Endothelial cell of umbilical vein (primary cell): ENCODE results near the gene SIGLEC7. TPM values are rescaled to one million over a fixed set of nuclear protein-coding genes. Genes with fewer than 3 reads are reported as not detected.

Experiments
- BruUV-seq: library from RNA; stranded (reverse); fragments of 400-500 nt; replicated peaks from 2 replicates; lab custom pipeline; 2021; lab: Mats Ljungman, UMichigan
- CTCF ChIA-PET: fragments of 300-600, 350-600 bp; sonication (Branson Sonifier 250); formaldehyde crosslinking; loops from one replicate; lab custom pipeline; 2021; ENCODE audit warnings: antibody characterized with exemption, inconsistent platforms; lab: Charles Lee
- POLR2A ChIA-PET: fragments of 300-600, 350-600 bp; sonication (Branson Sonifier 250); formaldehyde crosslinking; loops from one replicate; lab custom pipeline; 2021; ENCODE audit warnings: antibody characterized with exemption, inconsistent platforms; lab: Charles Lee
- DNase-seq: peaks from one replicate; pipeline ENCODE4 v3.0.0-alpha.2; 2011; ENCODE audit warnings: low read depth, low spot score
- FAIRE-seq: peaks from 2 replicates; lab custom pipeline; 2011; peaks lifted over from hg19 to GRCh38; lab: Jason Lieb, UNC
- H2AFZ ChIP-seq: 2 replicates; pipeline ENCODE4 v1.6.0; 2012; ENCODE audit warnings: low read depth, low read length, control low read depth, inconsistent platforms
- H3K27ac ChIP-seq: 2 replicates; pipeline ENCODE4 v1.5.1; 2011; ENCODE audit warnings: low read depth, mild to moderate bottlenecking, control low read depth, low read length, moderate library complexity; ENCODE audit not compliant: insufficient read depth
- H3K27me3 ChIP-seq, 2 experiments: 2 replicates each; pipeline versions ENCODE4 v1.6.0 to v1.6.1; 2011; ENCODE audit warnings: low read length in 2 of 2, mixed read lengths in 1 of 2; ENCODE audit not compliant: control insufficient read depth in 2 of 2, insufficient read depth in 2 of 2
- H3K36me3 ChIP-seq, 2 experiments: 2 replicates in 1 of 2; 3 replicates in 1 of 2; pipeline ENCODE4 v1.5.1; 2011; ENCODE audit warnings: low read length in 2 of 2, mild to moderate bottlenecking in 1 of 2, moderate library complexity in 1 of 2; ENCODE audit not compliant: control insufficient read depth in 2 of 2, insufficient read depth in 2 of 2; ENCODE audit errors: extremely low read depth in 1 of 2
- H3K4me1 ChIP-seq: 3 replicates; pipeline ENCODE4 v1.5.1; 2011; ENCODE audit warnings: mild to moderate bottlenecking, low read length; ENCODE audit not compliant: control insufficient read depth, insufficient read depth; ENCODE audit errors: extremely low read depth
- H3K4me2 ChIP-seq: 2 replicates; pipeline ENCODE4 v1.6.1; 2011; ENCODE audit warnings: low read length, control low read depth, mixed read lengths; ENCODE audit not compliant: insufficient read depth
- H3K4me3 ChIP-seq, 3 experiments: fragments of 200-600 bp in 1 of 3; sonication (generic), shearing (Covaris generic) in 1 of 3; replicated peaks in 1 of 3; 2 replicates each; pipeline ENCODE4 v1.5.1; 2011 to 2016; ENCODE audit warnings: control low read depth in 3 of 3, low read length in 3 of 3, mild to moderate bottlenecking in 2 of 3, inconsistent platforms in 1 of 3, low read depth in 1 of 3, moderate library complexity in 1 of 3; ENCODE audit not compliant: insufficient read depth in 1 of 3
- H3K79me2 ChIP-seq: 2 replicates; pipeline ENCODE4 v1.6.0; 2012; ENCODE audit warnings: low read length, inconsistent platforms; ENCODE audit not compliant: control insufficient read depth, insufficient read depth
- H3K9ac ChIP-seq: replicated peaks from 2 replicates; pipeline ENCODE3; 2011; ENCODE audit warnings: low read length, control low read depth; ENCODE audit not compliant: insufficient read depth; ENCODE audit errors: extremely low read depth
- H3K9me1 ChIP-seq: replicated peaks from 3 replicates; pipeline ENCODE4 v1.6.0; 2011; ENCODE audit warnings: mild to moderate bottlenecking, low read length; ENCODE audit not compliant: control insufficient read depth, insufficient read depth; ENCODE audit errors: extremely low read depth
- H3K9me3 ChIP-seq: replicated peaks from 2 replicates; pipeline ENCODE4 v1.5.1; 2012; ENCODE audit warnings: low read length, inconsistent platforms; ENCODE audit not compliant: control insufficient read depth, insufficient read depth
- H4K20me1 ChIP-seq: replicated peaks from 2 replicates; pipeline ENCODE3; 2011; ENCODE audit warnings: mild to moderate bottlenecking, low read length; ENCODE audit not compliant: control insufficient read depth, insufficient read depth; ENCODE audit errors: extremely low read depth
- EZH2 ChIP-seq: IDR thresholded peaks from 2 replicates; pipeline ENCODE4 v1.6.1; 2012; ENCODE audit warnings: borderline replicate concordance, low read depth, mild to moderate bottlenecking, moderate library complexity, low read length, inconsistent platforms; ENCODE audit not compliant: severe bottlenecking
- FOS ChIP-seq: IDR thresholded peaks from 2 replicates; pipeline ENCODE4 v1.6.1; 2011; ENCODE audit warnings: mild to moderate bottlenecking, low read length, moderate library complexity, borderline replicate concordance; ENCODE audit not compliant: insufficient read depth
- GATA2 ChIP-seq: IDR thresholded peaks from 2 replicates; pipeline ENCODE4 v1.7.0; 2011; ENCODE audit warnings: low read depth, mild to moderate bottlenecking, moderate library complexity, mixed read lengths, low read length; ENCODE audit not compliant: insufficient read length, insufficient read depth
- JUN ChIP-seq: IDR thresholded peaks from 2 replicates; pipeline ENCODE4 v1.6.1; 2011; ENCODE audit warnings: borderline replicate concordance, low read depth; ENCODE audit not compliant: insufficient read length, insufficient read depth
- MYC ChIP-seq: IDR thresholded peaks from one replicate; pipeline ENCODE4 v1.6.1; 2011; ENCODE audit warnings: mild to moderate bottlenecking, low read depth, low read length
- POLR2A ChIP-seq: IDR thresholded peaks from 2 replicates; pipeline ENCODE4 v1.6.1; 2012; ENCODE audit warnings: low read depth, mild to moderate bottlenecking, control low read depth, low read length
- POLR2AphosphoS5 ChIP-seq: IDR thresholded peaks from 2 replicates; pipeline ENCODE4 v1.6.1; 2012; ENCODE audit warnings: low read depth, mild to moderate bottlenecking, control low read depth, low read length, moderate library complexity; ENCODE audit not compliant: insufficient read depth
- dilution Hi-C: fragments of 300-500 bp; cut with MboI; formaldehyde crosslinking; loops from one replicate; pipeline ENCODE4 v1.15.0; 2019; ENCODE audit warnings: low sequenced_read_pairs; ENCODE audit not compliant: extremely low pct_ligation_motif_present
- intact Hi-C: fragments of 100-400 bp; cut with micrococcal nuclease; formaldehyde crosslinking; loops from one replicate; pipeline ENCODE4 v1.10.0; 2022
- polyA plus RNA-seq, 4 experiments: library from polyadenylated mRNA; depleted of rRNA in 3 of 4; stranded (reverse) in 3 of 4; unstranded in 1 of 4; fragments of >200 nt; gene quantifications; 2 replicates each; pipeline versions ENCODE4 v1.2.1 to v1.2.3, GENCODE V29; 2011 to 2012; ENCODE audit warnings: missing spikeins in 1 of 4
- total RNA-seq: library from RNA; stranded (reverse); gene quantifications from 2 replicates; pipeline ENCODE4 v1.2.3, GENCODE V29; 2021
- TF ChIP-seq, protein P1 (sequence below): IDR thresholded peaks from 2 replicates; pipeline ENCODE4 v1.6.1; 2011; ENCODE audit not compliant: insufficient read depth, insufficient read length
- TF ChIP-seq, protein P2 (sequence below), 2 donors: IDR thresholded peaks; 1 replicate in 1 of 2; 2 replicates in 1 of 2; pipeline ENCODE4 v1.5.1; 2011; ENCODE audit warnings: low read length in 2 of 2, mild to moderate bottlenecking in 2 of 2, moderate library complexity in 2 of 2, control low read depth in 1 of 2, inconsistent platforms in 1 of 2, low read depth in 1 of 2; ENCODE audit not compliant: insufficient read depth in 1 of 2; ENCODE audit errors: extremely low read depth in 1 of 2

Gene SIGLEC7
- total and polyA plus RNA-seq, 2 donors (not counting 3 experiments of a cell fraction or from before 2014, with no cell fraction given) = not detected

DNA sequence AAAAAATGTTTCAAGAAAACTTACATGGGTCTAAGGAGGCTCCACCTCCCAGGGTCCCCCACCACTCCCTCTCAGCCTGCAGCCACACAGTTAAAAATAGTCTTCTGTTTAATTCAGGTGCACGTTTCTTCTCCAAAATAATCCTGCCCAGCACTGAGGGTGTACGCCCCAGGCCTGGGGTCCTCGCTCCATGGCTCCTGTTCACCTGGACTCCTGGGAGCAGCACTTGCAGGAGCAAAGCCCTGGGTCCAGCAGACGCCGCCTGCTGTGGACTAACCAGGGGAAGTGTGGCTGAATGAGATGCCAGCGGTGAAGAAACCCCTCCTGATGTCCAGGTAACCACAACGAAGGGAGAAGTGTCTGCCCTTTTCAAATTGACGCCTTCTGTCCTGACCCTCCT is 41.5 kb downstream of the SIGLEC7 start:
- no peak overlapping the region for H3K4me2 ChIP-seq
- no peak for FAIRE-seq
- H3K9me3 ChIP-seq = no peaks in the 10 kb centered on the region
- dilution Hi-C loops = no loop called here
- H3K9ac ChIP-seq = no peak overlapping the region
- intact Hi-C loops = no loop called here
- H3K27ac ChIP-seq = no peak overlapping the region
- no peaks in the 10 kb centered on the region for H3K36me3 ChIP-seq
- H3K27me3 ChIP-seq = no peaks in the 10 kb centered on the region
- H2AFZ ChIP-seq = no peak overlapping the region
- no peaks in the 10 kb centered on the region for H3K79me2 ChIP-seq
- TF ChIP-seq POLR2AphosphoS5 (no peak), MYC (no peak), POLR2A (no peak), GATA2 (no peak), FOS (no peak), JUN (no peak), EZH2 (no peak)
- TF ChIP-seq, protein P1, sequence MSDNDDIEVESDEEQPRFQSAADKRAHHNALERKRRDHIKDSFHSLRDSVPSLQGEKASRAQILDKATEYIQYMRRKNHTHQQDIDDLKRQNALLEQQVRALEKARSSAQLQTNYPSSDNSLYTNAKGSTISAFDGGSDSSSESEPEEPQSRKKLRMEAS = no peak
- TF ChIP-seq, protein P2, sequence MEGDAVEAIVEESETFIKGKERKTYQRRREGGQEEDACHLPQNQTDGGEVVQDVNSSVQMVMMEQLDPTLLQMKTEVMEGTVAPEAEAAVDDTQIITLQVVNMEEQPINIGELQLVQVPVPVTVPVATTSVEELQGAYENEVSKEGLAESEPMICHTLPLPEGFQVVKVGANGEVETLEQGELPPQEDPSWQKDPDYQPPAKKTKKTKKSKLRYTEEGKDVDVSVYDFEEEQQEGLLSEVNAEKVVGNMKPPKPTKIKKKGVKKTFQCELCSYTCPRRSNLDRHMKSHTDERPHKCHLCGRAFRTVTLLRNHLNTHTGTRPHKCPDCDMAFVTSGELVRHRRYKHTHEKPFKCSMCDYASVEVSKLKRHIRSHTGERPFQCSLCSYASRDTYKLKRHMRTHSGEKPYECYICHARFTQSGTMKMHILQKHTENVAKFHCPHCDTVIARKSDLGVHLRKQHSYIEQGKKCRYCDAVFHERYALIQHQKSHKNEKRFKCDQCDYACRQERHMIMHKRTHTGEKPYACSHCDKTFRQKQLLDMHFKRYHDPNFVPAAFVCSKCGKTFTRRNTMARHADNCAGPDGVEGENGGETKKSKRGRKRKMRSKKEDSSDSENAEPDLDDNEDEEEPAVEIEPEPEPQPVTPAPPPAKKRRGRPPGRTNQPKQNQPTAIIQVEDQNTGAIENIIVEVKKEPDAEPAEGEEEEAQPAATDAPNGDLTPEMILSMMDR (IDR thresholded peaks at IDR 0.05; ENCODE audit: extremely low read depth in 1 of 2, insufficient read depth in 1 of 2, low read depth in 1 of 2, low read length in 2 of 2) = no peak
- DNase-seq = no peak
- no TSS peak for BruUV-seq
- POLR2A ChIA-PET = no interaction called here
- H3K9me1 ChIP-seq = no peaks in the 10 kb centered on the region
- CTCF ChIA-PET = no interaction called here
- H3K4me1 ChIP-seq = no peaks in the 10 kb centered on the region
- H3K4me3 ChIP-seq = no peak overlapping the region
- no peaks in the 10 kb centered on the region for H4K20me1 ChIP-seq
